DMS 273 (cell line): ENCODE measurements around the gene TULP4.
"Not testable (repeated sequence)": the region's sequence is repeated elsewhere in the genome, so short reads cannot be mapped to it uniquely, and the experiment has no call there.

Source experiments
- DNase-seq: peaks from one replicate; lab custom pipeline; 2025; ENCODE audit not compliant: unreplicated experiment; lab: John Stamatoyannopoulos, UW

Gene TULP4

GRCh38 chr6:158324136-158324535 is 11.9 kb downstream of the TULP4 start:
- DNase-seq: peak; percentile 15

- no peak for DNase-seq
These were observed 14.9 kb downstream of the TULP4 start for GRCh38 chr6:158327211-158327610.

- no peak for DNase-seq
These were observed 16.7 kb downstream of the TULP4 start for GRCh38 chr6:158328952-158329351.

- DNase-seq: no peak
These were observed 17.3 kb downstream of the TULP4 start for GRCh38 chr6:158329531-158329930.

GRCh38 chr6:158330016-158330415 is 17.8 kb downstream of the TULP4 start:
- peak; percentile 14 for DNase-seq

- DNase-seq: no peak
These were observed 20.0 kb downstream of the TULP4 start for GRCh38 chr6:158332237-158332636.

- DNase-seq: no peak
These were observed 20.8 kb downstream of the TULP4 start for GRCh38 chr6:158333094-158333493.

GRCh38 chr6:158334534-158334933 is 22.3 kb downstream of the TULP4 start:
- no peak for DNase-seq

- DNase-seq: no peak
These were observed 25.1 kb downstream of the TULP4 start for GRCh38 chr6:158337332-158337731.

- DNase-seq: no peak
These were observed 26.2 kb downstream of the TULP4 start for GRCh38 chr6:158338311-158339112.

GRCh38 chr6:158339197-158339596 is 26.9 kb downstream of the TULP4 start:
- DNase-seq: not testable (repeated sequence)

- no peak for DNase-seq
These were observed 28.0 kb downstream of the TULP4 start for GRCh38 chr6:158340252-158340651.

- no peak for DNase-seq
These were observed 32.3 kb downstream of the TULP4 start for GRCh38 chr6:158344534-158344933.

- not testable (repeated sequence) for DNase-seq
These were observed 33.2 kb downstream of the TULP4 start for GRCh38 chr6:158345444-158345843.

- DNase-seq: no peak
These were observed 35.1 kb downstream of the TULP4 start for GRCh38 chr6:158347335-158347734.

GRCh38 chr6:158348737-158349504 is 36.7 kb downstream of the TULP4 start:
- DNase-seq: not testable (repeated sequence)

- DNase-seq: not testable (repeated sequence)
These were observed 37.4 kb downstream of the TULP4 start for GRCh38 chr6:158349505-158350275.

- DNase-seq: not testable (repeated sequence)
These were observed 38.5 kb downstream of the TULP4 start for GRCh38 chr6:158350731-158351130.

GRCh38 chr6:158353883-158354877 is 41.9 kb downstream of the TULP4 start:
- peak; percentile 65 for DNase-seq
